Measurements from ENCODE around the gene CALB2.
A peak's percentile ranks its signal among the peaks of the same experiment; 100 is the strongest.
"Not testable (repeated sequence)": the region's sequence is repeated elsewhere in the genome, so short reads cannot be mapped to it uniquely, and the experiment has no call there.

The CALB2 gene

GRCh38 chr16:71358464-71358998, at the start of gene CALB2:
CALB2 (plus strand) TSS chr16:71358723; CDS start chr16:71358793, 70 bp downstream.
- Histone ChIP-seq H3K27ac (ENCODE audit: low read length) (no peak within 1 kb of the TSS), H3K4me3 (ENCODE audit: low read length) (peak within 1 kb of the TSS; percentile 65), H3K9me3 (ENCODE audit: insufficient read depth, low read depth, low read length) (no peaks in the 10 kb centered on the region), H3K4me1 (ENCODE audit: insufficient read depth, low read length) (no peaks in the 10 kb centered on the region; the same call in 1 of the 2 replicates), H3K27me3 (ENCODE audit: insufficient read depth, low read length) (peaks cover 48% of the 10 kb centered on the region), H3K36me3 (ENCODE audit: insufficient read depth, low read depth, low read length) (no peaks in the 10 kb centered on the region), H3K9ac (ENCODE audit: low read depth, low read length) (no peak within 1 kb of the TSS)

GRCh38 chr16:71311553-71312158, 46.9 kb upstream of the CALB2 start:
- Histone ChIP-seq H3K9me3 (ENCODE audit: insufficient read depth, low read depth, low read length) (no peaks in the 10 kb centered on the region), H3K4me1 (ENCODE audit: insufficient read depth, low read length) (no peaks in the 10 kb centered on the region), H3K27me3 (ENCODE audit: insufficient read depth, low read length) (no peaks in the 10 kb centered on the region), H3K27ac (ENCODE audit: low read length) (no peak overlapping the region), H3K36me3 (ENCODE audit: insufficient read depth, low read depth, low read length) (no peaks in the 10 kb centered on the region), H3K4me3 (ENCODE audit: low read length) (no peak overlapping the region), H3K9ac (ENCODE audit: low read depth, low read length) (no peak overlapping the region)

GRCh38 chr16:71313591-71313990, 44.9 kb upstream of the CALB2 start:
- H3K9me3 ChIP-seq (ENCODE audit: insufficient read depth, low read depth, low read length); H3K4me1 ChIP-seq (ENCODE audit: insufficient read depth, low read length); H3K36me3 ChIP-seq (ENCODE audit: insufficient read depth, low read depth, low read length); H3K27ac ChIP-seq (ENCODE audit: low read length); H3K4me3 ChIP-seq (ENCODE audit: low read length); H3K27me3 ChIP-seq (ENCODE audit: insufficient read depth, low read length); H3K9ac ChIP-seq (ENCODE audit: low read depth, low read length): not testable (repeated sequence)

- Histone ChIP-seq H3K27me3 (ENCODE audit: insufficient read depth, low read length) (no peaks in the 10 kb centered on the region), H3K4me1 (ENCODE audit: insufficient read depth, low read length) (no peaks in the 10 kb centered on the region), H3K36me3 (ENCODE audit: insufficient read depth, low read depth, low read length) (no peaks in the 10 kb centered on the region), H3K27ac (ENCODE audit: low read length) (no peak overlapping the region), H3K9ac (ENCODE audit: low read depth, low read length) (no peak overlapping the region), H3K9me3 (ENCODE audit: insufficient read depth, low read depth, low read length) (no peaks in the 10 kb centered on the region), H3K4me3 (ENCODE audit: low read length) (no peak overlapping the region)
Measured at GRCh38 chr16:71315269-71315668, 43.3 kb upstream of the CALB2 start.

- Histone ChIP-seq H3K27ac (ENCODE audit: low read length) (no peak overlapping the region), H3K36me3 (ENCODE audit: insufficient read depth, low read depth, low read length) (no peaks in the 10 kb centered on the region), H3K27me3 (ENCODE audit: insufficient read depth, low read length) (no peaks in the 10 kb centered on the region), H3K4me3 (ENCODE audit: low read length) (no peak overlapping the region), H3K4me1 (ENCODE audit: insufficient read depth, low read length) (no peaks in the 10 kb centered on the region), H3K9ac (ENCODE audit: low read depth, low read length) (no peak overlapping the region), H3K9me3 (ENCODE audit: insufficient read depth, low read depth, low read length) (no peaks in the 10 kb centered on the region)
Measured at GRCh38 chr16:71319999-71320398, 38.5 kb upstream of the CALB2 start.

GRCh38 chr16:71327720-71328119, 30.8 kb upstream of the CALB2 start:
- Histone ChIP-seq H3K4me1 (ENCODE audit: insufficient read depth, low read length) (no peaks in the 10 kb centered on the region), H3K9me3 (ENCODE audit: insufficient read depth, low read depth, low read length) (no peaks in the 10 kb centered on the region), H3K27ac (ENCODE audit: low read length) (no peak overlapping the region), H3K9ac (ENCODE audit: low read depth, low read length) (no peak overlapping the region), H3K36me3 (ENCODE audit: insufficient read depth, low read depth, low read length) (no peaks in the 10 kb centered on the region), H3K4me3 (ENCODE audit: low read length) (no peak overlapping the region), H3K27me3 (ENCODE audit: insufficient read depth, low read length) (no peaks in the 10 kb centered on the region)

GRCh38 chr16:71328151-71328550, 30.4 kb upstream of the CALB2 start:
- Histone ChIP-seq H3K27ac (ENCODE audit: low read length) (no peak overlapping the region), H3K27me3 (ENCODE audit: insufficient read depth, low read length) (no peaks in the 10 kb centered on the region), H3K36me3 (ENCODE audit: insufficient read depth, low read depth, low read length) (no peaks in the 10 kb centered on the region), H3K9me3 (ENCODE audit: insufficient read depth, low read depth, low read length) (no peaks in the 10 kb centered on the region), H3K9ac (ENCODE audit: low read depth, low read length) (no peak overlapping the region), H3K4me3 (ENCODE audit: low read length) (no peak overlapping the region), H3K4me1 (ENCODE audit: insufficient read depth, low read length) (no peaks in the 10 kb centered on the region)

- H3K4me3 ChIP-seq (ENCODE audit: low read length) = no peak overlapping the region
- H3K9me3 ChIP-seq (ENCODE audit: insufficient read depth, low read depth, low read length) = no peaks in the 10 kb centered on the region
- H3K27me3 ChIP-seq (ENCODE audit: insufficient read depth, low read length) = no peaks in the 10 kb centered on the region
- no peak overlapping the region for H3K9ac ChIP-seq (ENCODE audit: low read depth, low read length)
- H3K36me3 ChIP-seq (ENCODE audit: insufficient read depth, low read depth, low read length) = no peaks in the 10 kb centered on the region
- H3K4me1 ChIP-seq (ENCODE audit: insufficient read depth, low read length) = no peaks in the 10 kb centered on the region
- H3K27ac ChIP-seq (ENCODE audit: low read length) = no peak overlapping the region
Measured at GRCh38 chr16:71337631-71338030, 20.9 kb upstream of the CALB2 start.

GRCh38 chr16:71338193-71338592, 20.3 kb upstream of the CALB2 start:
- no peaks in the 10 kb centered on the region for H3K9me3 ChIP-seq (ENCODE audit: insufficient read depth, low read depth, low read length)
- no peak overlapping the region for H3K4me3 ChIP-seq (ENCODE audit: low read length)
- no peaks in the 10 kb centered on the region for H3K27me3 ChIP-seq (ENCODE audit: insufficient read depth, low read length)
- no peak overlapping the region for H3K27ac ChIP-seq (ENCODE audit: low read length)
- no peak overlapping the region for H3K9ac ChIP-seq (ENCODE audit: low read depth, low read length)
- no peaks in the 10 kb centered on the region for H3K36me3 ChIP-seq (ENCODE audit: insufficient read depth, low read depth, low read length)
- no peaks in the 10 kb centered on the region for H3K4me1 ChIP-seq (ENCODE audit: insufficient read depth, low read length)

- H3K27ac ChIP-seq (ENCODE audit: low read length) = no peak overlapping the region
- no peak overlapping the region for H3K4me3 ChIP-seq (ENCODE audit: low read length)
- no peaks in the 10 kb centered on the region for H3K36me3 ChIP-seq (ENCODE audit: insufficient read depth, low read depth, low read length)
- no peaks in the 10 kb centered on the region for H3K9me3 ChIP-seq (ENCODE audit: insufficient read depth, low read depth, low read length)
- no peaks in the 10 kb centered on the region for H3K27me3 ChIP-seq (ENCODE audit: insufficient read depth, low read length)
- H3K4me1 ChIP-seq (ENCODE audit: insufficient read depth, low read length) = no peaks in the 10 kb centered on the region
- H3K9ac ChIP-seq (ENCODE audit: low read depth, low read length) = no peak overlapping the region
Measured at GRCh38 chr16:71338632-71339031, 19.9 kb upstream of the CALB2 start.

GRCh38 chr16:71339236-71340171, 19.0 kb upstream of the CALB2 start:
- H3K36me3 ChIP-seq (ENCODE audit: insufficient read depth, low read depth, low read length) = no peaks in the 10 kb centered on the region
- H3K9ac ChIP-seq (ENCODE audit: low read depth, low read length) = no peak overlapping the region
- no peaks in the 10 kb centered on the region for H3K27me3 ChIP-seq (ENCODE audit: insufficient read depth, low read length)
- H3K27ac ChIP-seq (ENCODE audit: low read length) = no peak overlapping the region
- H3K9me3 ChIP-seq (ENCODE audit: insufficient read depth, low read depth, low read length) = no peaks in the 10 kb centered on the region
- no peak overlapping the region for H3K4me3 ChIP-seq (ENCODE audit: low read length)
- no peaks in the 10 kb centered on the region for H3K4me1 ChIP-seq (ENCODE audit: insufficient read depth, low read length)

GRCh38 chr16:71340406-71340805, 18.1 kb upstream of the CALB2 start:
- H3K9ac ChIP-seq (ENCODE audit: low read depth, low read length) = no peak overlapping the region
- H3K4me3 ChIP-seq (ENCODE audit: low read length) = no peak overlapping the region
- no peaks in the 10 kb centered on the region for H3K9me3 ChIP-seq (ENCODE audit: insufficient read depth, low read depth, low read length)
- no peaks in the 10 kb centered on the region for H3K4me1 ChIP-seq (ENCODE audit: insufficient read depth, low read length)
- peaks cover 5% of the 10 kb centered on the region for H3K27me3 ChIP-seq (ENCODE audit: insufficient read depth, low read length)
- H3K27ac ChIP-seq (ENCODE audit: low read length) = no peak overlapping the region
- no peaks in the 10 kb centered on the region for H3K36me3 ChIP-seq (ENCODE audit: insufficient read depth, low read depth, low read length)
